Lower leg skin (tissue), 3 donors: ENCODE results near the gene HSD17B4.

ENCODE experiments used
- CTCF ChIP-seq, 3 donors: fragments of 450-650 bp; IDR thresholded peaks; one replicate each; pipeline ENCODE4 v1.5.1; 2016; ENCODE audit warnings: antibody characterized with exemption in 3 of 3, mild to moderate bottlenecking in 3 of 3, moderate library complexity in 2 of 3
- POLR2A ChIP-seq, 2 donors: fragments of 450-650 bp; IDR thresholded peaks; one replicate each; pipeline ENCODE4 v1.6.1; 2016 to 2017; ENCODE audit warnings: antibody characterized with exemption in 2 of 2, mild to moderate bottlenecking in 1 of 2, moderate library complexity in 1 of 2

GRCh38 chr5:119578937-119579336 lies 126.6 kb downstream of the HSD17B4 start:
- TF ChIP-seq POLR2A (IDR thresholded peaks at IDR 0.05) (no peak), CTCF (IDR thresholded peaks at IDR 0.05) (no peak)
